Osteoblast (primary cell): ENCODE data around the gene POMT2. TPM values are rescaled to one million over a fixed set of nuclear protein-coding genes. Genes with fewer than 3 reads are reported as not detected.

Source experiments
- DNase-seq: peaks from one replicate; pipeline ENCODE4 v3.0.0; 2011; ENCODE audit warnings: low spot score, mixed read lengths; ENCODE audit not compliant: insufficient read length; ENCODE audit errors: missing footprints
- H2AFZ ChIP-seq: 2 replicates; pipeline ENCODE4 v1.6.0; 2011; ENCODE audit warnings: mild to moderate bottlenecking, low read length
- H3K27ac ChIP-seq: 2 replicates; pipeline ENCODE4 v1.5.1; 2011; ENCODE audit warnings: mild to moderate bottlenecking, low read depth, low read length, moderate library complexity
- H3K27me3 ChIP-seq: 2 replicates; pipeline ENCODE4 v1.6.0; 2012; ENCODE audit warnings: mild to moderate bottlenecking, control low read depth, inconsistent platforms, low read length, moderate library complexity; ENCODE audit not compliant: insufficient read depth
- H3K36me3 ChIP-seq: 2 replicates; pipeline ENCODE4 v1.5.1; 2011; ENCODE audit warnings: mild to moderate bottlenecking, low read length, control low read depth, moderate library complexity; ENCODE audit not compliant: insufficient read depth
- H3K4me1 ChIP-seq: 2 replicates; pipeline ENCODE4 v1.5.1; 2011; ENCODE audit warnings: mild to moderate bottlenecking, low read length, control low read depth, moderate library complexity; ENCODE audit not compliant: insufficient read depth
- H3K4me2 ChIP-seq: 2 replicates; pipeline ENCODE4 v1.6.0; 2011; ENCODE audit warnings: mild to moderate bottlenecking, low read length; ENCODE audit not compliant: insufficient read depth
- H3K4me3 ChIP-seq: fragments of 200-600 bp; sonication (generic); 3 replicates; pipeline ENCODE4 v1.5.1; 2012; ENCODE audit warnings: mild to moderate bottlenecking, low read length, inconsistent platforms; ENCODE audit not compliant: insufficient read depth
- H3K79me2 ChIP-seq: 2 replicates; pipeline ENCODE4 v1.6.0; 2012; ENCODE audit warnings: mild to moderate bottlenecking, low read length, control low read depth, inconsistent platforms; ENCODE audit not compliant: insufficient read depth
- H3K9me3 ChIP-seq: 2 replicates; pipeline ENCODE4 v1.5.1; 2011; ENCODE audit warnings: low read depth, low read length, control low read depth
- H4K20me1 ChIP-seq: 2 replicates; pipeline ENCODE4 v1.6.0; 2012; ENCODE audit warnings: mild to moderate bottlenecking, low read length, control low read depth; ENCODE audit not compliant: insufficient read depth
- total RNA-seq: library from RNA; depleted of rRNA; stranded (reverse); fragments of >200 nt; gene quantifications from 2 replicates; pipeline ENCODE4 v1.2.3, GENCODE V29; 2012
- TF ChIP-seq, protein P1 (sequence below): IDR thresholded peaks from 2 replicates; pipeline ENCODE4 v1.5.1; 2011; ENCODE audit warnings: mild to moderate bottlenecking, low read depth, low read length, moderate library complexity; ENCODE audit errors: extremely low read depth

POMT2 gene
- total RNA-seq, 1 donor: 11.6 TPM

GRCh38 chr14:77264466-77265186, 56.1 kb downstream of the POMT2 start:
- TF ChIP-seq, protein P1, sequence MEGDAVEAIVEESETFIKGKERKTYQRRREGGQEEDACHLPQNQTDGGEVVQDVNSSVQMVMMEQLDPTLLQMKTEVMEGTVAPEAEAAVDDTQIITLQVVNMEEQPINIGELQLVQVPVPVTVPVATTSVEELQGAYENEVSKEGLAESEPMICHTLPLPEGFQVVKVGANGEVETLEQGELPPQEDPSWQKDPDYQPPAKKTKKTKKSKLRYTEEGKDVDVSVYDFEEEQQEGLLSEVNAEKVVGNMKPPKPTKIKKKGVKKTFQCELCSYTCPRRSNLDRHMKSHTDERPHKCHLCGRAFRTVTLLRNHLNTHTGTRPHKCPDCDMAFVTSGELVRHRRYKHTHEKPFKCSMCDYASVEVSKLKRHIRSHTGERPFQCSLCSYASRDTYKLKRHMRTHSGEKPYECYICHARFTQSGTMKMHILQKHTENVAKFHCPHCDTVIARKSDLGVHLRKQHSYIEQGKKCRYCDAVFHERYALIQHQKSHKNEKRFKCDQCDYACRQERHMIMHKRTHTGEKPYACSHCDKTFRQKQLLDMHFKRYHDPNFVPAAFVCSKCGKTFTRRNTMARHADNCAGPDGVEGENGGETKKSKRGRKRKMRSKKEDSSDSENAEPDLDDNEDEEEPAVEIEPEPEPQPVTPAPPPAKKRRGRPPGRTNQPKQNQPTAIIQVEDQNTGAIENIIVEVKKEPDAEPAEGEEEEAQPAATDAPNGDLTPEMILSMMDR: no peak
- peak; percentile 14 for DNase-seq
- Histone ChIP-seq H3K9me3 (peaks cover 2% of the 10 kb centered on the region), H3K4me3 (no peak overlapping the region), H3K4me1 (no peaks in the 10 kb centered on the region), H4K20me1 (no peaks in the 10 kb centered on the region), H3K27ac (no peak overlapping the region), H3K36me3 (no peaks in the 10 kb centered on the region), H3K4me2 (no peak overlapping the region), H3K27me3 (peaks cover 6% of the 10 kb centered on the region), H3K79me2 (no peaks in the 10 kb centered on the region), H2AFZ (no peak overlapping the region)

GRCh38 chr14:77260631-77261030, 60.1 kb downstream of the POMT2 start:
- Histone ChIP-seq H4K20me1 (no peaks in the 10 kb centered on the region), H3K79me2 (no peaks in the 10 kb centered on the region), H3K27me3 (peaks cover 3% of the 10 kb centered on the region), H3K36me3 (no peaks in the 10 kb centered on the region), H3K27ac (no peak overlapping the region), H3K4me2 (no peak overlapping the region), H3K4me1 (no peaks in the 10 kb centered on the region), H3K9me3 (no peaks in the 10 kb centered on the region), H3K4me3 (no peak overlapping the region), H2AFZ (no peak overlapping the region)
- peak; percentile 65 for DNase-seq
- TF ChIP-seq, protein P1: no peak

GRCh38 chr14:77260199-77260598, 60.5 kb downstream of the POMT2 start:
- Histone ChIP-seq H3K79me2 (no peaks in the 10 kb centered on the region), H4K20me1 (no peaks in the 10 kb centered on the region), H3K4me2 (no peak overlapping the region), H3K4me1 (no peaks in the 10 kb centered on the region), H3K9me3 (no peaks in the 10 kb centered on the region), H2AFZ (no peak overlapping the region), H3K27ac (no peak overlapping the region), H3K4me3 (no peak overlapping the region), H3K36me3 (no peaks in the 10 kb centered on the region), H3K27me3 (peaks cover 3% of the 10 kb centered on the region)
- peak; percentile 51 for DNase-seq
- TF ChIP-seq, protein P1: no peak

- peak; percentile 43 for DNase-seq
- Histone ChIP-seq H3K4me2 (no peak overlapping the region), H3K27me3 (peaks cover 3% of the 10 kb centered on the region), H3K36me3 (no peaks in the 10 kb centered on the region), H4K20me1 (no peaks in the 10 kb centered on the region), H3K4me3 (no peak overlapping the region), H3K4me1 (no peaks in the 10 kb centered on the region), H3K79me2 (no peaks in the 10 kb centered on the region), H3K9me3 (no peaks in the 10 kb centered on the region), H3K27ac (no peak overlapping the region), H2AFZ (no peak overlapping the region)
- TF ChIP-seq, protein P1: no peak
Observed at GRCh38 chr14:77259025-77259715, 61.5 kb downstream of the POMT2 start.
